Measurements from ENCODE around the gene SAP30. TPM values are rescaled to one million over a fixed set of nuclear protein-coding genes. Genes with fewer than 3 reads are reported as not detected.

SAP30 gene
- total RNA-seq, 1 experiment from 2014 or later = 12.0 TPM

DNA sequence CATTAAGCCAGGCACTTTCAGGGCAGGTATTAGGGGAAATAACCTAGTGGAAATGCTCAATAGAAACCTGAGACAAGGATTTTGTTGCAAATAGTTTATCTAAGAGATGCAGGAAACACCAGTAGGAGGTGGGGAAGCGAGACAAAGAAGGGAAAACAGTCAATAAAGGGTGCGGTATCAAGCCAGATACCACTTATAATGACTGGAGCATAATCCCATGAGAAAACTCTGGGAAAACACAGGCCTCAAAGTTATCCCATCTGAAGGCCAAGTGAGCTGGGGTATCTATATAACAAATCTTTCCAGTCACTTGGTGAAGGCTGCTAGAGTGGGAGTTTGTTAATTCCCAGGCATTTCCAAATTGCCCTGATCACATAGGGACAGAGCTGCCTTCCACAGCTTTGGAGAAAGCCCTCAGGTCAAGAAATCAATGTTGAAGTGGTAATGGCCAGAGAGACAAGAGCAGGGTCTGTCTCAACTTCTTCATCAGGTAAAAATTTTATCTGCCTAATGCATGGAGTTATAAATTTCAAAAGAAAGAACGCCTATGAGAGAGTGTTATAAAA lies 26.8 kb upstream of the SAP30 start:
- H4K20me1 ChIP-seq (ENCODE audit: insufficient read depth) = no peaks in the 10 kb centered on the region
- no peak overlapping the region for H3K4me3 ChIP-seq (replicated peaks in 1 of 2; ENCODE audit: low read depth in 1 of 2, low read length in 2 of 2)
- TF ChIP-seq SIN3A (IDR thresholded peaks at IDR 0.05; ENCODE audit: low read depth) (no peak), FOSL1 (IDR thresholded peaks at IDR 0.05; ENCODE audit: low read depth) (no peak), YY1 (IDR thresholded peaks at IDR 0.05; ENCODE audit: extremely low read depth, insufficient replicate concordance, low read depth, low read length) (no peak), JUND (IDR thresholded peaks at IDR 0.05) (no peak), EZH2phosphoT487 (IDR thresholded peaks at IDR 0.05; ENCODE audit: borderline replicate concordance) (no peak)
- TF ChIP-seq, protein P1, sequence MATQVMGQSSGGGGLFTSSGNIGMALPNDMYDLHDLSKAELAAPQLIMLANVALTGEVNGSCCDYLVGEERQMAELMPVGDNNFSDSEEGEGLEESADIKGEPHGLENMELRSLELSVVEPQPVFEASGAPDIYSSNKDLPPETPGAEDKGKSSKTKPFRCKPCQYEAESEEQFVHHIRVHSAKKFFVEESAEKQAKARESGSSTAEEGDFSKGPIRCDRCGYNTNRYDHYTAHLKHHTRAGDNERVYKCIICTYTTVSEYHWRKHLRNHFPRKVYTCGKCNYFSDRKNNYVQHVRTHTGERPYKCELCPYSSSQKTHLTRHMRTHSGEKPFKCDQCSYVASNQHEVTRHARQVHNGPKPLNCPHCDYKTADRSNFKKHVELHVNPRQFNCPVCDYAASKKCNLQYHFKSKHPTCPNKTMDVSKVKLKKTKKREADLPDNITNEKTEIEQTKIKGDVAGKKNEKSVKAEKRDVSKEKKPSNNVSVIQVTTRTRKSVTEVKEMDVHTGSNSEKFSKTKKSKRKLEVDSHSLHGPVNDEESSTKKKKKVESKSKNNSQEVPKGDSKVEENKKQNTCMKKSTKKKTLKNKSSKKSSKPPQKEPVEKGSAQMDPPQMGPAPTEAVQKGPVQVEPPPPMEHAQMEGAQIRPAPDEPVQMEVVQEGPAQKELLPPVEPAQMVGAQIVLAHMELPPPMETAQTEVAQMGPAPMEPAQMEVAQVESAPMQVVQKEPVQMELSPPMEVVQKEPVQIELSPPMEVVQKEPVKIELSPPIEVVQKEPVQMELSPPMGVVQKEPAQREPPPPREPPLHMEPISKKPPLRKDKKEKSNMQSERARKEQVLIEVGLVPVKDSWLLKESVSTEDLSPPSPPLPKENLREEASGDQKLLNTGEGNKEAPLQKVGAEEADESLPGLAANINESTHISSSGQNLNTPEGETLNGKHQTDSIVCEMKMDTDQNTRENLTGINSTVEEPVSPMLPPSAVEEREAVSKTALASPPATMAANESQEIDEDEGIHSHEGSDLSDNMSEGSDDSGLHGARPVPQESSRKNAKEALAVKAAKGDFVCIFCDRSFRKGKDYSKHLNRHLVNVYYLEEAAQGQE (IDR thresholded peaks at IDR 0.05; ENCODE audit: low read depth) = no peak
- ATAC-seq (no peak), DNase-seq (ENCODE audit: low read depth, low spot score) (no peak)
- H3K9ac ChIP-seq (ENCODE audit: low read length) = no peak overlapping the region
- POLR2A ChIA-PET = interaction anchor here (1.3 to 4.1 kb wide), 2 partner anchors 9 to 27 kb away, joined by 3 to 12 read pairs; partner anchors contain the start of genes HMGB2 and SAP30
- intact Hi-C loops (cut with micrococcal nuclease) = no loop called here
- RAD21 ChIA-PET (ENCODE audit: low non-redundant PET in 1 of 2, low total read pairs in 2 of 2, uncharacterized antibody in 2 of 2, unreplicated experiment in 2 of 2) = no interaction called here
- H3K27ac ChIP-seq (ENCODE audit: low read depth, low read length) = no peak overlapping the region
- H3K9me3 ChIP-seq (ENCODE audit: control insufficient read depth in 1 of 2, insufficient read depth in 1 of 2, low read depth in 1 of 2, low read length in 2 of 2) = 0 out of 4 replicates have a peak, but pooled peaks cover 0 to 4% of the 10 kb centered on the region in 2 experiments
- peaks cover 0 to 7% of the 10 kb centered on the region in 2 experiments; a peak in 1 of 4 replicates for H3K4me1 ChIP-seq (ENCODE audit: control insufficient read depth in 1 of 2, insufficient read depth in 2 of 2, low read length in 2 of 2)
- H3K27me3 ChIP-seq (ENCODE audit: insufficient read depth, low read length) = no peaks in the 10 kb centered on the region
- H3K79me2 ChIP-seq (ENCODE audit: insufficient read depth, low read length) = no peaks in the 10 kb centered on the region
- no peaks in the 10 kb centered on the region for H3K9me2 ChIP-seq (ENCODE audit: insufficient read depth)
- no peak overlapping the region for H3K4me2 ChIP-seq (ENCODE audit: low read length)
- no TSS peak for BruUV-seq (replicated peaks)
- CTCF ChIA-PET = no interaction called here
- H3K36me3 ChIP-seq (ENCODE audit: control insufficient read depth in 1 of 2, insufficient read depth in 2 of 2, low read length in 2 of 2) = no peaks in the 10 kb centered on the region
- H2AFZ ChIP-seq (ENCODE audit: low read depth, low read length, poor library complexity, severe bottlenecking) = no peak overlapping the region

Measured in HCT116 (cell line).